CD4-positive, alpha-beta memory T cell (primary cell): ENCODE measurements around the gene RIPOR3. TPM values are rescaled to one million over a fixed set of nuclear protein-coding genes. Genes with fewer than 3 reads are reported as not detected.
A peak's percentile ranks its signal among the peaks of the same experiment; 100 is the strongest.
"Not testable (repeated sequence)": the region's sequence is repeated elsewhere in the genome, so short reads cannot be mapped to it uniquely, and the experiment has no call there.

ENCODE experiments used
- CTCF ChIA-PET: fragments of 350-600 bp; sonication (Branson Sonifier 250); formaldehyde crosslinking; loops from one replicate; lab custom pipeline; 2021; ENCODE audit warnings: inconsistent platforms; ENCODE audit not compliant: partially characterized antibody; lab: Charles Lee
- POLR2A ChIA-PET: fragments of 350-600 bp; sonication (Branson Sonifier 250); formaldehyde crosslinking; loops from one replicate; lab custom pipeline; 2021; ENCODE audit not compliant: partially characterized antibody; lab: Charles Lee
- DNase-seq, 5 donors: peaks; one replicate each; pipeline versions ENCODE4 v3.0.0 to v3.0.0-alpha.2; 2020 to 2022; ENCODE audit warnings: mixed read lengths in 1 of 5
- H3K27ac ChIP-seq: one replicate; pipeline ENCODE4 v1.7.0; 2013; ENCODE audit warnings: low read depth, low read length
- H3K27me3 ChIP-seq: 2 replicates; pipeline ENCODE4 v1.7.0; 2013; ENCODE audit warnings: mild to moderate bottlenecking, low read length, moderate library complexity; ENCODE audit not compliant: insufficient read depth
- H3K36me3 ChIP-seq: 2 replicates; pipeline ENCODE4 v1.7.0; 2013; ENCODE audit warnings: mild to moderate bottlenecking, low read length, moderate library complexity; ENCODE audit not compliant: insufficient read depth
- H3K4me1 ChIP-seq: 2 replicates; pipeline ENCODE4 v1.7.0; 2013; ENCODE audit warnings: mild to moderate bottlenecking, low read length, moderate library complexity; ENCODE audit not compliant: insufficient read depth
- H3K4me3 ChIP-seq, 2 donors: one replicate each; pipeline ENCODE4 v1.7.0; 2013; ENCODE audit warnings: low read length in 2 of 2, mild to moderate bottlenecking in 1 of 2
- H3K9me3 ChIP-seq, 2 donors: one replicate each; pipeline ENCODE4 v1.7.0; 2013; ENCODE audit warnings: low read length in 2 of 2, control low read depth in 1 of 2; ENCODE audit not compliant: control insufficient read depth in 1 of 2
- H3K27ac Mint-ChIP-seq, 7 donors: one replicate each; pipeline ENCODE4 v1.8.0; 2020 to 2021; ENCODE audit warnings: mixed read lengths in 7 of 7, mild to moderate bottlenecking in 6 of 7, inconsistent platforms in 3 of 7, moderate library complexity in 3 of 7
- H3K27me3 Mint-ChIP-seq, 2 donors: one replicate each; pipeline ENCODE4 v1.8.0; 2020 to 2021; ENCODE audit warnings: mixed read lengths in 2 of 2
- H3K36me3 Mint-ChIP-seq, 2 donors: one replicate each; pipeline ENCODE4 v1.8.0; 2020 to 2021; ENCODE audit warnings: mixed read lengths in 2 of 2, inconsistent platforms in 1 of 2, mild to moderate bottlenecking in 1 of 2
- H3K4me1 Mint-ChIP-seq, 4 donors: one replicate each; pipeline ENCODE4 v1.8.0; 2020 to 2021; ENCODE audit warnings: mixed read lengths in 4 of 4, mild to moderate bottlenecking in 1 of 4
- H3K4me3 Mint-ChIP-seq, 8 donors: one replicate each; pipeline ENCODE4 v1.8.0; 2020 to 2021; ENCODE audit warnings: mixed read lengths in 8 of 8, mild to moderate bottlenecking in 7 of 8, moderate library complexity in 6 of 8, inconsistent platforms in 3 of 8
- H3K9me3 Mint-ChIP-seq, 8 donors: one replicate each; pipeline ENCODE4 v1.8.0; 2020 to 2021; ENCODE audit warnings: mixed read lengths in 8 of 8, mild to moderate bottlenecking in 5 of 8, inconsistent platforms in 3 of 8, moderate library complexity in 1 of 8
- intact Hi-C: fragments of 100-400 bp; cut with micrococcal nuclease; formaldehyde crosslinking; loops from one replicate; pipeline ENCODE4 v1.15.1; 2023
- polyA plus RNA-seq, 2 donors: library from polyadenylated mRNA; unstranded; fragments of 300-500 nt; fragmentation: Illumina TruSeq; gene quantifications; one replicate each; pipeline ENCODE4 v1.2.3, GENCODE V29; 2021
- total RNA-seq, 2 experiments: library from RNA; stranded (reverse); gene quantifications; one replicate each; pipeline ENCODE4 v1.2.3, GENCODE V29; 2021

RIPOR3 gene
- total and polyA plus RNA-seq, 4 experiments from 2014 or later: 0.49 to 1.3 TPM; not detected in 2

DNA sequence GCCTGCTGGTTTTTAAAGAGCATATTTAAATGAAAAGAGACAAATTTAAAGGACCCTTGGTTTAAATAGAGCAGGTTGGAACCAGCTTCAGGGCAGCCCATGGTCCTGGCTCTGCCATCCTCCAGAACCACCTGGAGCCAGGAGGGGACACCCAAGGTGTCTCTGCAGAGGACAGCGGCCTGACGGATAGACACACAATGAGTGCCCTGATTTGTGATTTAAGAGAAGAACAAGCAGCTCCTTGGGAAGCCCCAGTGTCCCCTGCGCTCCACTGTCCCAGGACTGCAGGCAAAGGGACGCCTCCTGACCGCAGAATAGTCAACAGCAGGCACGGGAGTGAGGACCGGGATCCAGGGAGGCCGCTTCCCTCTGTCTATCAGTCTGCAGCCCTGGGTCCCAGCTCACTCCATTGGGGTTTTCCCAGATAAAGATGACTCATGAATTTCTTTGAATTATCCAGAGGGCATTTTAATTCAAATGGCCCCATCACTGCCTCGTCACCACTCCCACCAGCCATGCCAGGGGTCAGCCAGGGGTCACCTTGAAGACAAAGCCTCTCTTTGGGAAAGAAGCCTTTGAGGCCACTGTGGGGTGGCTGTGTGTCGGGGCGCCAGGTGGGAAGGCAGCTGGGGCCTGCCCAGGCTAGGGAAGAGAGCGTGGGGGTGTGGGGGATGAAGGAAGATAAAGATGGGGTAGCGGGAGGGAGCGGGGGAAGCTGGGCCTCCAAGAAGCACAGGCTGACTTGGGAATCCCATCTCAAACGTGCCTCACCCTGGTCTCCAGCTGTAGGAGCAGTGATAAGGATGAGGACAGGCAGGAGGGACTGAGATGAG is 53.1 kb downstream of the RIPOR3 start:
- POLR2A ChIA-PET, H3K9me3 Mint-ChIP-seq, H3K4me1 Mint-ChIP-seq, DNase-seq, H3K4me3 Mint-ChIP-seq, H3K27ac ChIP-seq, CTCF ChIA-PET, H3K27me3 Mint-ChIP-seq, H3K36me3 Mint-ChIP-seq, H3K27me3 ChIP-seq, H3K27ac Mint-ChIP-seq, H3K4me1 ChIP-seq, H3K36me3 ChIP-seq, H3K4me3 ChIP-seq, H3K9me3 ChIP-seq: not testable (repeated sequence)
- intact Hi-C loops: loop anchor here (5.0 kb wide), 1 partner anchor 451 kb away; no protein-coding TSS in a partner anchor

DNA sequence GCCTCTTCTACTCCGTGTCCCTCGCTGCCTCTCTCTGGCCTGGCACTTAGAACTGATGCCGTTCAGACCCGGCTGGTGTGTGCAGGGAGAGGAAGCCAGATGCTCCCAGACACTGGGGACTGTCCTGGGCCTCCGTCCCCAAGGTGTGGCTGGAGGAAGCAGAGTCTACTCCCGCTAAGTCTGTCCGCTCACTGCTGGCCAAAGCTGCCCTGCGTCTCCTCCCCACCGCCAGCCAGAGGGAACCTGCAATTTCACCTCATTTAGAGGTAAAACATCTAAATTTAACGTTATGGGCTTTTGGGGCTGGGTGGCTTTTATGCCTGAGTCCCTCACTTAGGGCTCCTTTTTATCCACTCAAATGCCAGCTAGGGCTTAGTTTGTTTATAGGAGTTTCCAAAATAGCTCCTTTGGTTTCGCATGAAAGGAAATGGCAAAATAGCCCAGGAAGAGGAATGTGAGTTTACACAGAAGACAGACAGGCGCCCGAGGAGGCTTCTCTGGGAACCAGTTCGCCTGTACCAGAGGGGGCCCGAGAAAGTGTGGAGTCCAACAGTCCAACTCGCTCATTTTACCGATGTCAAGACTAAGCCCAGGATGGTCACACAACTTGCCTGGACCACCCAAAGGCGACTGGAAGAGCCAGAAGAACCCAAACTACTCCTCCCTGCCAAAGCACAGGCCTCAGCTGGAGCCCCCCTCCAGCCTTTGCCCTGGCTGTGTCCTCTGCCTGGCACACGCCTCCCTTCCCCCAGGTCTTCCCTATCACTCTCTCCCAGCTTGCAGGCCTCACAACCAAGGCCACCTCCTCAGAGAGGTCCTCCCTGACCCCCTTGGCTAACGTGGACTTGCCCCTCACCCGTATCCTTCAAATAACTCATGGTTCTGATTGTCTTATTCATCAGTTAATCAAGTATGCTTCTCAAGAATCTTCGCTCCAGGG is 54.5 kb downstream of the RIPOR3 start:
- no peak for DNase-seq
- CTCF ChIA-PET: interaction anchor here (1.5 kb wide), 1 partner anchor 168 kb away, joined by 4 read pairs; no protein-coding TSS in a partner anchor
- no peak overlapping the region for H3K27ac ChIP-seq
- Mint-ChIP-seq H3K27ac (no peak overlapping the region), H3K4me3 (no peak overlapping the region), H3K4me1 (peaks cover 0 to 4% (median under 1%) of the 10 kb centered on the region in 4 donors), H3K27me3 (peaks cover 0 to 1% of the 10 kb centered on the region in 2 donors), H3K9me3 (no peaks in the 10 kb centered on the region), H3K36me3 (no peaks in the 10 kb centered on the region)
- no peaks in the 10 kb centered on the region for H3K4me1 ChIP-seq
- no peak overlapping the region for H3K4me3 ChIP-seq
- H3K9me3 ChIP-seq: no peaks in the 10 kb centered on the region
- POLR2A ChIA-PET: no interaction called here
- no peaks in the 10 kb centered on the region for H3K27me3 ChIP-seq
- H3K36me3 ChIP-seq: no peaks in the 10 kb centered on the region
- intact Hi-C loops: loop anchor here (5.0 kb wide), 1 partner anchor 450 kb away; no protein-coding TSS in a partner anchor

DNA sequence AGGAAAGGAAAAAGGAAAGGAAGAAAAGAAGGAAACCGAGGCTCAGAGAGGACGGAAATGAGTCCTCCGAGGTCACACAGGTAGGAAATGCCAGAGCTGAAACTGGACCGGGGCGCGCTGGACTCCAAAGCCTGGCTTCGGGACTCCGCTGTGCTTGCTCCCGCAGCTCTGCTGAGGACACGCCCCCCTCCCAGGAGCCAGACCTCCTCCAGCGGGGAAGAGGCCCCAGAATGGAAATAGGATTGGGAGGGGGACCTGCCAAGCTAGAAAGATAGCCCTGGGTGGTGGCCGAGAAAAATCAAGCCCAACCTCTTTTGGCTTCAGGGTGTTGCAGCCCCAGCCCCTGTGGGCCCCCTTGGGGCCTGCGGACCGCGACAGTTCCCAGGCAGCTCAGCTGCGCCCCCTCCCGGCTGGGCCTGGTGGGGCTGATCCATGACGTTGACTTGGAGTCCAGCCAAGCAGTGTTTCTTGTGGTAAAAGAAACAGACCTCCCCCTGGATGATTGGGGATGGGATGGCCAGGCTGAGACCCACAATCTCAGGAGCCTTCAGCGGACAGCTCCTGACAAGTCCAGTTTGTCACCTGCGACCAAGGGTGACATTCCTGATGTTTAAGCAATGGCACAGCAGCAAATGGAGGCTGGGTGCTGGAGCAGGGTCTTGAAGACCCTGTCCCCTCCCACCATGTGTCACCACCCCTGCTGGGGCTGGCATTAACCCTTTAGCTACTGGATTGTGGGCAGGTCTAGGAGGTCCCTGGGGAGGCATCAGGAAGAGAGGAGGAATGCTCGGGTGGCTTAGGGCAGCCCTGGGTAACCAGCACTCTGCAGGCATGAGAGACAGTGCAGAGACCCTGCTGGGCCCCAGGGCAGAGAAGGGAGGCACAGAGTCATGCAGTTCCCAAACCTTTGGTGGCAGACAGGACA is 55.4 kb downstream of the RIPOR3 start:
- H3K27ac Mint-ChIP-seq: no peak overlapping the region
- peak; percentile 33 to 46 (median 36) for DNase-seq
- POLR2A ChIA-PET: no interaction called here
- Histone ChIP-seq H3K9me3 (no peaks in the 10 kb centered on the region), H3K4me1 (no peaks in the 10 kb centered on the region), H3K27ac (no peak overlapping the region), H3K27me3 (no peaks in the 10 kb centered on the region), H3K4me3 (no peak overlapping the region), H3K36me3 (no peaks in the 10 kb centered on the region)
- H3K4me3 Mint-ChIP-seq: no peak overlapping the region
- H3K4me1 Mint-ChIP-seq: peaks cover 0 to 4% (median under 1%) of the 10 kb centered on the region in 4 donors
- H3K27me3 Mint-ChIP-seq: peaks cover 0 to 1% of the 10 kb centered on the region in 2 donors
- no peaks in the 10 kb centered on the region for H3K9me3 Mint-ChIP-seq
- no peaks in the 10 kb centered on the region for H3K36me3 Mint-ChIP-seq
- intact Hi-C loops: loop anchor here (5.0 kb wide), 1 partner anchor 449 kb away; no protein-coding TSS in a partner anchor
- CTCF ChIA-PET: interaction anchor here (1.0 to 2.7 kb wide), 3 partner anchors 8 to 167 kb away, joined by 3 to 8 read pairs (median 4); no protein-coding TSS in a partner anchor

DNA sequence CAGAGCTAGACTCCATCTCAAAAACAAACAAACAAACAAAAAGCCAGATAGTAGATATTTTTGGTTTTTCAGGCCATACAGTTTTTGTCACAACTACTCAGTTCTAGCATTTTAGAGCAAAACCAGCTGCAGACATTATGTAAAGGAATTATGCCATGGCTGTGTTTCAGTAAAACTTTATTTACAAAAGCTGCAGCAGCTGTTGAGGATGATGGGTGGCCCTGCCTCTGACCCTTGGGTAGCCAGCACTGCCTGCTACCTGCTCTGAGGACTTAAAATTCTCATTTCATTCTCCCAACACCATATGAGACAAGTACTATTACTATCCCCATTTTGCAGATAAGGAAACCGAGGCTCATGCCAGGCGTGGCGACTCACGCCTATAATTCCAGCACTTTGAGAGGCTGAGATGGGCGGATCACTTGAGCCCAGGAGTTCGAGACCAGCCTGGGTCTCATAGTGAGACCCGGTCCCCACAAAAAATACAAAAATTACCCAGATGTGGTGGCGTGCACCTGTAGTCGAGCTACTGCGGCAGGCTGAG is 56.3 kb downstream of the RIPOR3 start:
- ChIA-PET CTCF (interaction anchor here (1.0 to 2.7 kb wide), 2 partner anchors 9 to 11 kb away, joined by 3 to 8 read pairs; no protein-coding TSS in a partner anchor), POLR2A (no interaction called here)
- no peak overlapping the region for H3K4me3 Mint-ChIP-seq
- Histone ChIP-seq H3K27me3 (no peaks in the 10 kb centered on the region), H3K4me3 (no peak overlapping the region), H3K9me3 (no peaks in the 10 kb centered on the region), H3K4me1 (no peaks in the 10 kb centered on the region), H3K27ac (no peak overlapping the region), H3K36me3 (no peaks in the 10 kb centered on the region)
- no peak overlapping the region for H3K27ac Mint-ChIP-seq
- H3K27me3 Mint-ChIP-seq: peaks cover 0 to 1% of the 10 kb centered on the region in 2 donors
- intact Hi-C loops: loop anchor here (5.0 kb wide), 1 partner anchor 448 kb away; no protein-coding TSS in a partner anchor
- no peaks in the 10 kb centered on the region for H3K9me3 Mint-ChIP-seq
- DNase-seq: no peak
- H3K36me3 Mint-ChIP-seq: no peaks in the 10 kb centered on the region
- peaks cover 0 to 4% (median under 1%) of the 10 kb centered on the region in 4 donors for H3K4me1 Mint-ChIP-seq

DNA sequence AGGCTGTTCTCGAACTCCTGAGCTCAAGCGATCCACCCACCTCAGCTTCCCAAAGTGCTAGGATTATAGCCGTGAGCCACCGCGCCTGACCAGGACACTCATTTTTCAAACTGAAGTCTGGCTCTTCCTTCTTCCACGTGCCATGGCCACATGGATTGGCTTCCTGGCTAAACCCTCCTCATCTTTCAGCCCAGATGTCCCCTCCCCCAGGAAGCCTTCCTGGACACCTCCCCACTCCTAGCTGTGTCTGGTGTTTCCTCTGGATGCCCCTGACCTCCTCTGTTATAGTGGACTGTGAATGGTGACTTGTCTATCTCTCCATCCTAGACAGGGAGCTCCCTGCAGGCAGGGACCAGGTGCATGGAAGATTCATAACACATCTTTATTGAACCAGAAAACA is 57.2 kb downstream of the RIPOR3 start:
- Histone ChIP-seq H3K4me1 (no peaks in the 10 kb centered on the region), H3K4me3 (no peak overlapping the region), H3K36me3 (no peaks in the 10 kb centered on the region), H3K27me3 (no peaks in the 10 kb centered on the region), H3K9me3 (no peaks in the 10 kb centered on the region), H3K27ac (no peak overlapping the region)
- Mint-ChIP-seq H3K27ac (no peak overlapping the region), H3K4me3 (no peak overlapping the region), H3K36me3 (no peaks in the 10 kb centered on the region), H3K4me1 (peaks cover 0 to 4% (median under 1%) of the 10 kb centered on the region in 4 donors), H3K9me3 (no peaks in the 10 kb centered on the region), H3K27me3 (peaks cover 0 to 1% of the 10 kb centered on the region in 2 donors)
- intact Hi-C loops: no loop called here
- CTCF ChIA-PET: interaction anchor here (0.5 to 2.7 kb wide), 2 partner anchors 10 to 1109 kb away, joined by 5 to 8 read pairs; no protein-coding TSS in a partner anchor
- POLR2A ChIA-PET: no interaction called here
- DNase-seq: no peak

DNA sequence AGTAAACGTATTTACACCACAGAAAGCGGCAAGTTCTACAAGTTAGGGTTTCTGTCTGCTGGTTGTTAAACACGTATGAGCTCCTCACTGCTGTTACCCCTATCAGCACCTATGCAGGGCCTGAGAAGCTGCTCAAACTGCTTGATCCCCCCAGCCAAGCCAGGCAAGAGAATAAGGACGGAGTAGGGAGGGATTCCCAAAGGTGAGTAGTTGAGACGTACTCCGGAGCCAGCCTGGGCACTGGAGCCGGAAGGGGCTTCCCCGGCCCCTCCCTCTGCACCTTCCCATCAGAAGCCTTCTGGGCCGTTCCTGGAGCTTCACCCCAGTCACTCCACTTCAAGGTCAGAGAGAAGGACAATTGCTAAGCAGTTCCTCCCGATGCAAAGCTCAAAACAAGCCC is 58.0 kb downstream of the RIPOR3 start:
- Mint-ChIP-seq H3K9me3 (no peaks in the 10 kb centered on the region), H3K4me1 (peaks cover 0 to 4% (median under 1%) of the 10 kb centered on the region in 4 donors), H3K27ac (no peak overlapping the region), H3K27me3 (peaks cover 0 to 1% of the 10 kb centered on the region in 2 donors), H3K4me3 (no peak overlapping the region), H3K36me3 (no peaks in the 10 kb centered on the region)
- H3K4me3 ChIP-seq: no peak overlapping the region
- CTCF ChIA-PET: interaction anchor here (0.7 to 2.7 kb wide), 2 partner anchors 9 to 423 kb away, joined by 3 to 8 read pairs; no protein-coding TSS in a partner anchor
- H3K27me3 ChIP-seq: no peaks in the 10 kb centered on the region
- intact Hi-C loops: no loop called here
- no peaks in the 10 kb centered on the region for H3K4me1 ChIP-seq
- POLR2A ChIA-PET: no interaction called here
- DNase-seq: no peak
- H3K27ac ChIP-seq: no peak overlapping the region
- H3K36me3 ChIP-seq: no peaks in the 10 kb centered on the region
- H3K9me3 ChIP-seq: no peaks in the 10 kb centered on the region
